Dendritic cell treated with granulocyte-macrophage colony-stimulating factor and Interleukin-4, amounts not matched to agents 40 ng/mL and 50 ng/mL, for 4 days (primary cell): ENCODE measurements around the gene DOLK.

Experiments
- H3K27ac Mint-ChIP-seq: one replicate; pipeline ENCODE4 v1.8.0; 2022; ENCODE audit warnings: mild to moderate bottlenecking, mixed read lengths
- H3K27me3 Mint-ChIP-seq: one replicate; pipeline ENCODE4 v1.8.0; 2022; ENCODE audit warnings: mild to moderate bottlenecking, mixed read lengths
- H3K36me3 Mint-ChIP-seq: one replicate; pipeline ENCODE4 v1.8.0; 2022; ENCODE audit warnings: low read depth, mixed read lengths
- H3K4me1 Mint-ChIP-seq: one replicate; pipeline ENCODE4 v1.8.0; 2022; ENCODE audit warnings: low read depth, mixed read lengths
- H3K4me3 Mint-ChIP-seq: one replicate; pipeline ENCODE4 v1.8.0; 2022; ENCODE audit warnings: mild to moderate bottlenecking, moderate library complexity, mixed read lengths
- H3K9me3 Mint-ChIP-seq: one replicate; pipeline ENCODE4 v1.8.0; 2022; ENCODE audit warnings: mixed read lengths
- intact Hi-C: fragments of 100-400 bp; cut with micrococcal nuclease; formaldehyde crosslinking; loops from one replicate; pipeline ENCODE4 v1.15.0; 2022

Gene DOLK

GRCh38 chr9:128906741-128907140 is 40.7 kb downstream of the DOLK start:
- H3K4me3 Mint-ChIP-seq = no peak overlapping the region
- peaks cover 21% of the 10 kb centered on the region for H3K4me1 Mint-ChIP-seq
- H3K9me3 Mint-ChIP-seq = no peaks in the 10 kb centered on the region
- H3K36me3 Mint-ChIP-seq = peaks cover 62% of the 10 kb centered on the region
- no peak overlapping the region for H3K27ac Mint-ChIP-seq
- no peaks in the 10 kb centered on the region for H3K27me3 Mint-ChIP-seq
- intact Hi-C loops = no loop called here

GRCh38 chr9:128905964-128906363 is 41.4 kb downstream of the DOLK start:
- Mint-ChIP-seq H3K9me3 (no peaks in the 10 kb centered on the region), H3K4me1 (peaks cover 15% of the 10 kb centered on the region), H3K27ac (no peak overlapping the region), H3K36me3 (peaks cover 55% of the 10 kb centered on the region), H3K27me3 (no peaks in the 10 kb centered on the region), H3K4me3 (no peak overlapping the region)
- intact Hi-C loops = no loop called here

- intact Hi-C loops = no loop called here
- no peak overlapping the region for H3K27ac Mint-ChIP-seq
- no peaks in the 10 kb centered on the region for H3K9me3 Mint-ChIP-seq
- H3K27me3 Mint-ChIP-seq = no peaks in the 10 kb centered on the region
- H3K36me3 Mint-ChIP-seq = peaks cover 36% of the 10 kb centered on the region
- peaks cover 27% of the 10 kb centered on the region for H3K4me1 Mint-ChIP-seq
- no peak overlapping the region for H3K4me3 Mint-ChIP-seq
Measured at GRCh38 chr9:128903871-128904620, 43.4 kb downstream of the DOLK start.

- intact Hi-C loops = no loop called here
- Mint-ChIP-seq H3K27me3 (no peaks in the 10 kb centered on the region), H3K9me3 (no peaks in the 10 kb centered on the region), H3K4me3 (no peak overlapping the region), H3K4me1 (peaks cover 37% of the 10 kb centered on the region), H3K27ac (no peak overlapping the region), H3K36me3 (peaks cover 35% of the 10 kb centered on the region)
Measured at GRCh38 chr9:128903079-128903461, 44.3 kb downstream of the DOLK start.

GRCh38 chr9:128902351-128903078 is 44.9 kb downstream of the DOLK start:
- H3K9me3 Mint-ChIP-seq = no peaks in the 10 kb centered on the region
- H3K27me3 Mint-ChIP-seq = no peaks in the 10 kb centered on the region
- H3K27ac Mint-ChIP-seq = peak overlapping the region; percentile 43
- H3K4me1 Mint-ChIP-seq = peaks cover 41% of the 10 kb centered on the region
- H3K36me3 Mint-ChIP-seq = peaks cover 35% of the 10 kb centered on the region
- no peak overlapping the region for H3K4me3 Mint-ChIP-seq
- intact Hi-C loops = no loop called here

- Mint-ChIP-seq H3K27me3 (no peaks in the 10 kb centered on the region), H3K36me3 (peaks cover 34% of the 10 kb centered on the region), H3K27ac (peak overlapping the region; percentile 43), H3K9me3 (no peaks in the 10 kb centered on the region), H3K4me1 (peaks cover 41% of the 10 kb centered on the region), H3K4me3 (no peak overlapping the region)
- intact Hi-C loops = no loop called here
Measured at GRCh38 chr9:128901822-128902221, 45.6 kb downstream of the DOLK start.

- Mint-ChIP-seq H3K9me3 (no peaks in the 10 kb centered on the region), H3K36me3 (peaks cover 34% of the 10 kb centered on the region), H3K4me1 (peaks cover 41% of the 10 kb centered on the region), H3K27ac (no peak overlapping the region), H3K27me3 (no peaks in the 10 kb centered on the region), H3K4me3 (no peak overlapping the region)
- intact Hi-C loops = no loop called here
Measured at GRCh38 chr9:128901379-128901778, 46.0 kb downstream of the DOLK start.

- Mint-ChIP-seq H3K4me3 (peak overlapping the region; percentile 0), H3K27ac (peak overlapping the region; percentile 65), H3K27me3 (no peaks in the 10 kb centered on the region), H3K9me3 (no peaks in the 10 kb centered on the region), H3K4me1 (peaks cover 41% of the 10 kb centered on the region), H3K36me3 (peaks cover 45% of the 10 kb centered on the region)
- intact Hi-C loops = no loop called here
Measured at GRCh38 chr9:128899566-128900322, 47.7 kb downstream of the DOLK start.

- peak overlapping the region; percentile 0 for H3K4me3 Mint-ChIP-seq
- H3K27me3 Mint-ChIP-seq = no peaks in the 10 kb centered on the region
- intact Hi-C loops = no loop called here
- peaks cover 41% of the 10 kb centered on the region for H3K4me1 Mint-ChIP-seq
- no peaks in the 10 kb centered on the region for H3K9me3 Mint-ChIP-seq
- H3K36me3 Mint-ChIP-seq = peaks cover 48% of the 10 kb centered on the region
- peak overlapping the region; percentile 65 for H3K27ac Mint-ChIP-seq
Measured at GRCh38 chr9:128898845-128899565, 48.4 kb downstream of the DOLK start.

- no peaks in the 10 kb centered on the region for H3K9me3 Mint-ChIP-seq
- no peaks in the 10 kb centered on the region for H3K27me3 Mint-ChIP-seq
- intact Hi-C loops = no loop called here
- peak overlapping the region; percentile 65 for H3K27ac Mint-ChIP-seq
- no peak overlapping the region for H3K4me3 Mint-ChIP-seq
- peaks cover 41% of the 10 kb centered on the region for H3K4me1 Mint-ChIP-seq
- peaks cover 51% of the 10 kb centered on the region for H3K36me3 Mint-ChIP-seq
Measured at GRCh38 chr9:128898382-128898781, 49.0 kb downstream of the DOLK start.

GRCh38 chr9:128895556-128895955 is 51.8 kb downstream of the DOLK start:
- peaks cover 37% of the 10 kb centered on the region for H3K4me1 Mint-ChIP-seq
- H3K27me3 Mint-ChIP-seq = no peaks in the 10 kb centered on the region
- H3K9me3 Mint-ChIP-seq = no peaks in the 10 kb centered on the region
- intact Hi-C loops = no loop called here
- H3K36me3 Mint-ChIP-seq = peaks cover 67% of the 10 kb centered on the region
- H3K4me3 Mint-ChIP-seq = no peak overlapping the region
- H3K27ac Mint-ChIP-seq = peak overlapping the region; percentile 13
